SK-N-MC (cell line): ENCODE results near the gene SSC4D.

Experiments used
- EZH2 ChIP-seq: fragments of 200-600 bp; sonication (generic); IDR thresholded peaks from one replicate; pipeline ENCODE4 v1.6.1; 2017; ENCODE audit warnings: antibody characterized with exemption
- POLR2AphosphoS5 ChIP-seq: IDR thresholded peaks from 2 replicates; pipeline ENCODE4 v1.6.1; 2012; ENCODE audit warnings: mild to moderate bottlenecking, low read depth, low read length, borderline replicate concordance

GRCh38 chr7:76356823-76357222 is 52.7 kb downstream of the SSC4D start:
- no peak for TF ChIP-seq EZH2
- TF ChIP-seq POLR2AphosphoS5 = no peak
